H1 (cell line): ENCODE data around the gene BPIFB4. TPM values are rescaled to one million over a fixed set of nuclear protein-coding genes. Genes with fewer than 3 reads are reported as not detected.

Experiments
- NANOG ChIP-seq: IDR thresholded peaks from 2 replicates; pipeline ENCODE4 v1.6.1; 2011; ENCODE audit warnings: low read length, low read depth, mild to moderate bottlenecking, inconsistent platforms; ENCODE audit not compliant: insufficient read depth, poor library complexity, severe bottlenecking
- SIRT6 ChIP-seq: IDR thresholded peaks from one replicate; pipeline ENCODE4 v1.7.1; 2012; ENCODE audit warnings: low read length, inconsistent platforms
- SP1 ChIP-seq: IDR thresholded peaks from 2 replicates; pipeline ENCODE4 v1.6.1; 2011; ENCODE audit warnings: low read depth, low read length
- polyA plus RNA-seq, 7 experiments: library from polyadenylated mRNA; depleted of rRNA in 3 of 7; stranded (reverse) in 5 of 7; unstranded in 2 of 7; fragments of >200 nt in 5 of 7; fragments of 200-250 nt in 2 of 7; gene quantifications; 1 replicate in 5 of 7; 2 replicates in 1 of 7; 4 replicates in 1 of 7; pipeline versions ENCODE4 v1.2.1 to v1.2.3, GENCODE V29; 2011 to 2013; ENCODE audit warnings: missing spikeins in 2 of 7, mixed read lengths in 2 of 7
- total RNA-seq: library from RNA; stranded (reverse); fragmentation: NEBNext Ultra II Directional; extraction: Animal tissue kit (Norgen Biotek cat#: 25700); gene quantifications from 2 replicates; pipeline ENCODE4 v1.2.1, GENCODE V29; 2021
- TF ChIP-seq, protein P1 (sequence below): fragments of 300-600 bp; sonication (generic); IDR thresholded peaks from 2 replicates; pipeline ENCODE4 v1.7.1; 2012; ENCODE audit warnings: low read length, moderate library complexity, mild to moderate bottlenecking, inconsistent platforms; ENCODE audit not compliant: insufficient replicate concordance

BPIFB4 gene
- total and polyA plus RNA-seq, 2 of the 8 experiments (the other 6 are each of a cell fraction or from before 2014, with no cell fraction given), result not detected

DNA sequence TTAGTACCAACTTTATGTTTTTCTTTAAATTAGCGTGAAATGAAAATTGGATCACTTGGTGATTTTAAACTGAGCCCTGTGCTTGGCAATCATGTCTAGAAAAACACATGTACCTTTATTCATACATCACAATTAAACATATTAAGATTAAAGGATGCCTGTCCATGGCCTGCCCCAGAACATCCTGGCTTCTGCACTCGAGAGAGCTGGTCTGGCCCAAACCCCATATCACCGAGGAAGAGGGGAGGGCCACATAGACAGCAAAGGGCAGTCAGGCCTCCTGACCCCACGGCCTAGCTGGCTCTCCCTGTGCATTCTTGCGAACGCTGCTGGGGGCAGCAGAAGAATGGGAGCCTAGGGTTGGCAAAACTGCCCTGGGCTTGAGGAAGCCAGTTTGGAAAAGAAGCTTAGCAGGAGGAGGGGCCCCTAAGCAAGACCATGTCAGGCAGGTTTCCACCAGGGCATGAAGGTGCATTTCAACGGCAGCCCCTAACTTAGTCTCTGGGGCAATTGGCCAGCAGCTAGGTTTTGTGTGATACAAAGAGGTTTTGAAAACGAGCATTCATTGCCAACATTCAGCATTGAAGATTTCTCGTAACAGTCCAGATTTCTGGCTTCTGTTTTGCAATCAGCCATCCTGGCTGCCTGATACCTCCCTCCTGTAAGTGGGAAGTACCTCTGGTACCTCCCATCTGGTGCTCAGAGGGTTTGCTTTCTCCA, 17.2 kb upstream of the BPIFB4 start (continued):
- TF ChIP-seq, protein P1, sequence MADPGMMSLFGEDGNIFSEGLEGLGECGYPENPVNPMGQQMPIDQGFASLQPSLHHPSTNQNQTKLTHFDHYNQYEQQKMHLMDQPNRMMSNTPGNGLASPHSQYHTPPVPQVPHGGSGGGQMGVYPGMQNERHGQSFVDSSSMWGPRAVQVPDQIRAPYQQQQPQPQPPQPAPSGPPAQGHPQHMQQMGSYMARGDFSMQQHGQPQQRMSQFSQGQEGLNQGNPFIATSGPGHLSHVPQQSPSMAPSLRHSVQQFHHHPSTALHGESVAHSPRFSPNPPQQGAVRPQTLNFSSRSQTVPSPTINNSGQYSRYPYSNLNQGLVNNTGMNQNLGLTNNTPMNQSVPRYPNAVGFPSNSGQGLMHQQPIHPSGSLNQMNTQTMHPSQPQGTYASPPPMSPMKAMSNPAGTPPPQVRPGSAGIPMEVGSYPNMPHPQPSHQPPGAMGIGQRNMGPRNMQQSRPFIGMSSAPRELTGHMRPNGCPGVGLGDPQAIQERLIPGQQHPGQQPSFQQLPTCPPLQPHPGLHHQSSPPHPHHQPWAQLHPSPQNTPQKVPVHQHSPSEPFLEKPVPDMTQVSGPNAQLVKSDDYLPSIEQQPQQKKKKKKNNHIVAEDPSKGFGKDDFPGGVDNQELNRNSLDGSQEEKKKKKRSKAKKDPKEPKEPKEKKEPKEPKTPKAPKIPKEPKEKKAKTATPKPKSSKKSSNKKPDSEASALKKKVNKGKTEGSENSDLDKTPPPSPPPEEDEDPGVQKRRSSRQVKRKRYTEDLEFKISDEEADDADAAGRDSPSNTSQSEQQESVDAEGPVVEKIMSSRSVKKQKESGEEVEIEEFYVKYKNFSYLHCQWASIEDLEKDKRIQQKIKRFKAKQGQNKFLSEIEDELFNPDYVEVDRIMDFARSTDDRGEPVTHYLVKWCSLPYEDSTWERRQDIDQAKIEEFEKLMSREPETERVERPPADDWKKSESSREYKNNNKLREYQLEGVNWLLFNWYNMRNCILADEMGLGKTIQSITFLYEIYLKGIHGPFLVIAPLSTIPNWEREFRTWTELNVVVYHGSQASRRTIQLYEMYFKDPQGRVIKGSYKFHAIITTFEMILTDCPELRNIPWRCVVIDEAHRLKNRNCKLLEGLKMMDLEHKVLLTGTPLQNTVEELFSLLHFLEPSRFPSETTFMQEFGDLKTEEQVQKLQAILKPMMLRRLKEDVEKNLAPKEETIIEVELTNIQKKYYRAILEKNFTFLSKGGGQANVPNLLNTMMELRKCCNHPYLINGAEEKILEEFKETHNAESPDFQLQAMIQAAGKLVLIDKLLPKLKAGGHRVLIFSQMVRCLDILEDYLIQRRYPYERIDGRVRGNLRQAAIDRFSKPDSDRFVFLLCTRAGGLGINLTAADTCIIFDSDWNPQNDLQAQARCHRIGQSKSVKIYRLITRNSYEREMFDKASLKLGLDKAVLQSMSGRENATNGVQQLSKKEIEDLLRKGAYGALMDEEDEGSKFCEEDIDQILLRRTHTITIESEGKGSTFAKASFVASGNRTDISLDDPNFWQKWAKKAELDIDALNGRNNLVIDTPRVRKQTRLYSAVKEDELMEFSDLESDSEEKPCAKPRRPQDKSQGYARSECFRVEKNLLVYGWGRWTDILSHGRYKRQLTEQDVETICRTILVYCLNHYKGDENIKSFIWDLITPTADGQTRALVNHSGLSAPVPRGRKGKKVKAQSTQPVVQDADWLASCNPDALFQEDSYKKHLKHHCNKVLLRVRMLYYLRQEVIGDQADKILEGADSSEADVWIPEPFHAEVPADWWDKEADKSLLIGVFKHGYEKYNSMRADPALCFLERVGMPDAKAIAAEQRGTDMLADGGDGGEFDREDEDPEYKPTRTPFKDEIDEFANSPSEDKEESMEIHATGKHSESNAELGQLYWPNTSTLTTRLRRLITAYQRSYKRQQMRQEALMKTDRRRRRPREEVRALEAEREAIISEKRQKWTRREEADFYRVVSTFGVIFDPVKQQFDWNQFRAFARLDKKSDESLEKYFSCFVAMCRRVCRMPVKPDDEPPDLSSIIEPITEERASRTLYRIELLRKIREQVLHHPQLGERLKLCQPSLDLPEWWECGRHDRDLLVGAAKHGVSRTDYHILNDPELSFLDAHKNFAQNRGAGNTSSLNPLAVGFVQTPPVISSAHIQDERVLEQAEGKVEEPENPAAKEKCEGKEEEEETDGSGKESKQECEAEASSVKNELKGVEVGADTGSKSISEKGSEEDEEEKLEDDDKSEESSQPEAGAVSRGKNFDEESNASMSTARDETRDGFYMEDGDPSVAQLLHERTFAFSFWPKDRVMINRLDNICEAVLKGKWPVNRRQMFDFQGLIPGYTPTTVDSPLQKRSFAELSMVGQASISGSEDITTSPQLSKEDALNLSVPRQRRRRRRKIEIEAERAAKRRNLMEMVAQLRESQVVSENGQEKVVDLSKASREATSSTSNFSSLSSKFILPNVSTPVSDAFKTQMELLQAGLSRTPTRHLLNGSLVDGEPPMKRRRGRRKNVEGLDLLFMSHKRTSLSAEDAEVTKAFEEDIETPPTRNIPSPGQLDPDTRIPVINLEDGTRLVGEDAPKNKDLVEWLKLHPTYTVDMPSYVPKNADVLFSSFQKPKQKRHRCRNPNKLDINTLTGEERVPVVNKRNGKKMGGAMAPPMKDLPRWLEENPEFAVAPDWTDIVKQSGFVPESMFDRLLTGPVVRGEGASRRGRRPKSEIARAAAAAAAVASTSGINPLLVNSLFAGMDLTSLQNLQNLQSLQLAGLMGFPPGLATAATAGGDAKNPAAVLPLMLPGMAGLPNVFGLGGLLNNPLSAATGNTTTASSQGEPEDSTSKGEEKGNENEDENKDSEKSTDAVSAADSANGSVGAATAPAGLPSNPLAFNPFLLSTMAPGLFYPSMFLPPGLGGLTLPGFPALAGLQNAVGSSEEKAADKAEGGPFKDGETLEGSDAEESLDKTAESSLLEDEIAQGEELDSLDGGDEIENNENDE, result no peak
- TF ChIP-seq SIRT6 (no peak), NANOG (no peak), SP1 (no peak)
